Hepatocyte (in vitro differentiated cells): ENCODE measurements around the gene DLG3. TPM values are rescaled to one million over a fixed set of nuclear protein-coding genes. Genes with fewer than 3 reads are reported as not detected.

Source experiments
- DNase-seq: peaks from one replicate; pipeline ENCODE4 v3.0.0-alpha.2; 2016; ENCODE audit warnings: low spot score
- H2AFZ ChIP-seq: fragments of 200-600 bp; sonication (generic); 2 replicates; pipeline ENCODE4 v1.6.0; 2016; ENCODE audit warnings: antibody characterized with exemption, mild to moderate bottlenecking
- H3K27ac ChIP-seq: fragments of 200-600 bp; sonication (generic); 2 replicates; pipeline ENCODE4 v1.5.1; 2016; ENCODE audit warnings: mild to moderate bottlenecking
- H3K27me3 ChIP-seq: fragments of 200-600 bp; sonication (generic); 2 replicates; pipeline ENCODE4 v1.6.1; 2016
- H3K36me3 ChIP-seq: fragments of 200-600 bp; sonication (generic); replicated peaks from 2 replicates; pipeline ENCODE4 v1.5.1; 2016; ENCODE audit warnings: low read depth; ENCODE audit not compliant: insufficient read depth
- H3K4me1 ChIP-seq: fragments of 200-600 bp; sonication (generic); 2 replicates; pipeline ENCODE4 v1.5.1; 2016; ENCODE audit warnings: mild to moderate bottlenecking, moderate library complexity; ENCODE audit not compliant: insufficient read depth
- H3K4me2 ChIP-seq: fragments of 200-600 bp; sonication (generic); 2 replicates; pipeline ENCODE4 v1.6.0; 2016
- H3K4me3 ChIP-seq: fragments of 200-600 bp; sonication (generic); 2 replicates; pipeline ENCODE4 v1.5.1; 2016; ENCODE audit warnings: mild to moderate bottlenecking
- H3K79me2 ChIP-seq: fragments of 200-600 bp; sonication (generic); 2 replicates; pipeline ENCODE4 v1.6.0; 2017; ENCODE audit warnings: mild to moderate bottlenecking
- H3K9me2 ChIP-seq: fragments of 200-600 bp; sonication (generic); replicated peaks from 2 replicates; pipeline ENCODE4 v1.6.0; 2017; ENCODE audit warnings: mild to moderate bottlenecking; ENCODE audit not compliant: insufficient read depth
- H3K9me3 ChIP-seq: fragments of 200-600 bp; sonication (generic); 2 replicates; pipeline ENCODE4 v1.5.1; 2016; ENCODE audit warnings: low read depth, mild to moderate bottlenecking
- H4K20me1 ChIP-seq: fragments of 200-600 bp; sonication (generic); 2 replicates; pipeline ENCODE4 v1.6.0; 2016; ENCODE audit warnings: mild to moderate bottlenecking; ENCODE audit not compliant: insufficient read depth, poor library complexity, severe bottlenecking
- EZH2 ChIP-seq: fragments of 200-600 bp; sonication (generic); IDR thresholded peaks from 2 replicates; pipeline ENCODE4 v1.6.1; 2016; ENCODE audit warnings: antibody characterized with exemption, mild to moderate bottlenecking, borderline replicate concordance
- EZH2phosphoT487 ChIP-seq: fragments of 200-600 bp; sonication (generic); IDR thresholded peaks from one replicate; pipeline ENCODE4 v1.6.1; 2018; ENCODE audit warnings: antibody characterized with exemption, mild to moderate bottlenecking, low read depth, moderate library complexity; ENCODE audit not compliant: unreplicated experiment, severe bottlenecking
- WGBS: methylation state at CpG from one replicate; pipeline ENCODE4 v1.1.6; 2016; ENCODE audit warnings: low lambda C conversion rate; ENCODE audit errors: missing lambda C conversion rate; 5-methylcytosine and 5-hydroxymethylcytosine counted together
- polyA plus RNA-seq: library from polyadenylated mRNA; unstranded; fragments of >200 nt; fragmentation: Nextera tagmentation; extraction: Ambion mirVana; gene quantifications from 2 replicates; pipeline ENCODE4 v1.2.1, GENCODE V29; 2016
- total RNA-seq: library from RNA; depleted of rRNA; stranded (reverse); fragments of >200 nt; gene quantifications from 2 replicates; pipeline ENCODE4 v1.2.3, GENCODE V29; 2014
- TF ChIP-seq, protein P1 (sequence below): fragments of 200-600 bp; sonication (generic); IDR thresholded peaks from 2 replicates; pipeline ENCODE4 v1.5.1; 2016; ENCODE audit warnings: antibody characterized with exemption, mild to moderate bottlenecking; ENCODE audit not compliant: poor library complexity

Gene DLG3
- total and polyA plus RNA-seq, 2 experiments from 2014 or later: 9.6 to 17.7 TPM

DNA sequence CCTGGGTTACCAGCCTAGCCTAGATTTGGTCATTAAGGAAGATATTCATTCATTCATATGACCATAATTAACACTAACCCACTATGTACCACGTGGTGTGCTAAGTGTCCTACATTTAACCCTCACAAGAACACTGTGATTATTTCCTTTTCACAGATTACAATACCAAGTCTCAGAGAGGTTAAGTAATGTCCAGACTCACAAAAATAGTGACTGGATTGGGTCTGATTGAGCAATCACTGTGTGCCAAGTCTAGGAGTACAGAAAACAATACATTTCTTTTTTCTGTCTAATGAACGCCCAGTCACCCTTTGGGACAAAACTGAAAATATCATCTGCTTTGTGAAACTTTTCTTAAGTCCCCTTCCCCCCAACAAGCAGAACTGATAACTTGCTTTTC, 7.6 kb upstream of the DLG3 start:
- Histone ChIP-seq H3K9me2 (peaks cover 4% of the 10 kb centered on the region), H3K4me1 (no peaks in the 10 kb centered on the region), H2AFZ (no peak overlapping the region), H3K4me3 (no peak overlapping the region), H3K36me3 (no peaks in the 10 kb centered on the region), H3K27ac (no peak overlapping the region), H4K20me1 (no peaks in the 10 kb centered on the region), H3K79me2 (no peaks in the 10 kb centered on the region), H3K9me3 (no peaks in the 10 kb centered on the region), H3K27me3 (no peaks in the 10 kb centered on the region), H3K4me2 (no peak overlapping the region)
- whole genome bisulfite sequencing: 45% methylated on average over 2 of the region's 2 CpGs
- DNase-seq: no peak
- no peak for TF ChIP-seq EZH2
- no peak for TF ChIP-seq EZH2phosphoT487
- TF ChIP-seq, protein P1, sequence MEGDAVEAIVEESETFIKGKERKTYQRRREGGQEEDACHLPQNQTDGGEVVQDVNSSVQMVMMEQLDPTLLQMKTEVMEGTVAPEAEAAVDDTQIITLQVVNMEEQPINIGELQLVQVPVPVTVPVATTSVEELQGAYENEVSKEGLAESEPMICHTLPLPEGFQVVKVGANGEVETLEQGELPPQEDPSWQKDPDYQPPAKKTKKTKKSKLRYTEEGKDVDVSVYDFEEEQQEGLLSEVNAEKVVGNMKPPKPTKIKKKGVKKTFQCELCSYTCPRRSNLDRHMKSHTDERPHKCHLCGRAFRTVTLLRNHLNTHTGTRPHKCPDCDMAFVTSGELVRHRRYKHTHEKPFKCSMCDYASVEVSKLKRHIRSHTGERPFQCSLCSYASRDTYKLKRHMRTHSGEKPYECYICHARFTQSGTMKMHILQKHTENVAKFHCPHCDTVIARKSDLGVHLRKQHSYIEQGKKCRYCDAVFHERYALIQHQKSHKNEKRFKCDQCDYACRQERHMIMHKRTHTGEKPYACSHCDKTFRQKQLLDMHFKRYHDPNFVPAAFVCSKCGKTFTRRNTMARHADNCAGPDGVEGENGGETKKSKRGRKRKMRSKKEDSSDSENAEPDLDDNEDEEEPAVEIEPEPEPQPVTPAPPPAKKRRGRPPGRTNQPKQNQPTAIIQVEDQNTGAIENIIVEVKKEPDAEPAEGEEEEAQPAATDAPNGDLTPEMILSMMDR: no peak

- H3K4me3 ChIP-seq: no peak overlapping the region
- H3K79me2 ChIP-seq: no peaks in the 10 kb centered on the region
- H3K27ac ChIP-seq: no peak overlapping the region
- H3K9me2 ChIP-seq: peaks cover 4% of the 10 kb centered on the region
- H3K9me3 ChIP-seq: no peaks in the 10 kb centered on the region
- WGBS: 75% methylated on average over 8 of the region's 8 CpGs
- no peak overlapping the region for H3K4me2 ChIP-seq
- H3K27me3 ChIP-seq: no peaks in the 10 kb centered on the region
- no peaks in the 10 kb centered on the region for H3K36me3 ChIP-seq
- DNase-seq: no peak
- H4K20me1 ChIP-seq: no peaks in the 10 kb centered on the region
- no peaks in the 10 kb centered on the region for H3K4me1 ChIP-seq
- TF ChIP-seq EZH2phosphoT487: no peak
- TF ChIP-seq EZH2: no peak
- TF ChIP-seq, protein P1: no peak
- no peak overlapping the region for H2AFZ ChIP-seq
Measured at GRCh38 chrX:70437921-70438665, 6.5 kb upstream of the DLG3 start.

GRCh38 chrX:70439016-70439415, 5.6 kb upstream of the DLG3 start:
- peaks cover 4% of the 10 kb centered on the region for H3K27me3 ChIP-seq
- no peak overlapping the region for H3K4me2 ChIP-seq
- H3K36me3 ChIP-seq: no peaks in the 10 kb centered on the region
- H4K20me1 ChIP-seq: no peaks in the 10 kb centered on the region
- no peak overlapping the region for H3K27ac ChIP-seq
- no peaks in the 10 kb centered on the region for H3K79me2 ChIP-seq
- no peak overlapping the region for H2AFZ ChIP-seq
- TF ChIP-seq EZH2phosphoT487 (no peak), EZH2 (no peak)
- TF ChIP-seq, protein P1: no peak
- no peaks in the 10 kb centered on the region for H3K4me1 ChIP-seq
- no peak for DNase-seq
- no peaks in the 10 kb centered on the region for H3K9me3 ChIP-seq
- H3K9me2 ChIP-seq: peaks cover 4% of the 10 kb centered on the region
- 60% methylated on average over 1 of the region's 1 CpG for WGBS
- no peak overlapping the region for H3K4me3 ChIP-seq
